ENCODE results near the gene CRB2. TPM values are rescaled to one million over a fixed set of nuclear protein-coding genes. Genes with fewer than 3 reads are reported as not detected.

CRB2 gene
- total and polyA plus RNA-seq, 2 of the 13 experiments (the other 11 are each of a cell fraction or from before 2014, with no cell fraction given) = 0.01 to 0.29 TPM

- TF ChIP-seq ZNF235 (CRISPR knock-in tag; IDR thresholded peaks at IDR 0.05; ENCODE audit: borderline replicate concordance) = no peak
Observed at GRCh38 chr9:123323196-123324013, 32.6 kb upstream of the CRB2 start (continued).

GRCh38 chr9:123324767-123325183, 31.2 kb upstream of the CRB2 start:
- peak overlapping the region in 2 of 3 experiments; percentile 5 to 54; a peak in 2 of 6 replicates for H3K4me3 ChIP-seq (replicated peaks in 1 of 3; ENCODE audit: insufficient read depth in 1 of 3, low read depth in 2 of 3, low read length in 3 of 3)
- H3K27ac ChIP-seq (ENCODE audit: extremely low read length, insufficient read depth, low read length) = peak overlapping the region; percentile 41
- H2AFZ ChIP-seq (ENCODE audit: low read length) = no peak overlapping the region
- 0% methylated on average over 5 of the region's 10 CpGs for WGBS (ENCODE audit: low lambda C conversion rate)
- no TSS peak for BruUV-seq (replicated peaks)
- H3K4me2 ChIP-seq (ENCODE audit: low read depth, low read length) = peak overlapping the region; percentile 75
- H3K27me3 ChIP-seq (ENCODE audit: control insufficient read depth in 1 of 2, insufficient read depth in 2 of 2, low read length in 2 of 2) = peaks cover 0 to under 1% of the 10 kb centered on the region in 2 experiments; a peak in 1 of 5 replicates
- ATAC-seq (peak; percentile 80), FAIRE-seq (peak; percentile 34), DNase-seq (ENCODE audit: low spot score) (peak; percentile 70)
- CTCF ChIA-PET (ENCODE audit: low intra/inter-chr PET ratio, low total read pairs) = no interaction called here
- POLR2A ChIA-PET = interaction anchor here (0.7 to 1.2 kb wide), 3 partner anchors 24 to 225 kb away, joined by 3 read pairs; no protein-coding TSS in a partner anchor
- no peaks in the 10 kb centered on the region for H3K9me3 ChIP-seq (ENCODE audit: low read length)
- in situ Hi-C loops (cut with HindIII; ENCODE audit: extremely low pct_ligation_motif_present, low pct_unique_long_range_greater_than_20kb) (no loop called here), intact Hi-C loops (cut with micrococcal nuclease; ENCODE audit: unreplicated experiment) (loop anchor here (10.0 kb wide), 2 partner anchors 60 to 240 kb away; partner anchors contain the start of gene STRBP)
- no peak overlapping the region for H3K9ac ChIP-seq (ENCODE audit: insufficient read depth, low read depth, low read length)
- no peaks in the 10 kb centered on the region for H4K20me1 ChIP-seq (ENCODE audit: insufficient read depth, low read length)
- peaks cover 87% of the 10 kb centered on the region for H3K4me1 ChIP-seq (ENCODE audit: insufficient read depth, low read length)
- no peaks in the 10 kb centered on the region for H3K79me2 ChIP-seq (ENCODE audit: insufficient read depth, low read length)
- H3K36me3 ChIP-seq (replicated peaks in 1 of 2; ENCODE audit: control insufficient read depth in 1 of 2, insufficient read depth in 2 of 2, low read length in 2 of 2) = no peaks in the 10 kb centered on the region
- TF ChIP-seq MYC (CRISPR knock-in tag; IDR thresholded peaks at IDR 0.05; ENCODE audit: borderline replicate concordance) = peak; percentile 70
- no peak for TF ChIP-seq KDM4B (CRISPR knock-in tag; IDR thresholded peaks at IDR 0.05)
- no peak for TF ChIP-seq ZNF792 (CRISPR knock-in tag; IDR thresholded peaks at IDR 0.05)
- TF ChIP-seq GMEB1 (CRISPR knock-in tag; IDR thresholded peaks at IDR 0.05; ENCODE audit: borderline replicate concordance) = 0 out of 2 replicates have a peak, but pooled peaks have one; percentile 19
- peak; percentile 90; the same call in 1 of the 2 replicates for TF ChIP-seq ZNF292 (CRISPR knock-in tag; IDR thresholded peaks at IDR 0.05; ENCODE audit: borderline replicate concordance, low read depth)
- 0 out of 2 replicates have a peak, but pooled peaks have one; percentile 13 for TF ChIP-seq ARID2 (CRISPR knock-in tag; IDR thresholded peaks at IDR 0.05; ENCODE audit: borderline replicate concordance)
- no peak for TF ChIP-seq BATF2 (CRISPR knock-in tag; IDR thresholded peaks at IDR 0.05)
- TF ChIP-seq ZNF263 (CRISPR knock-in tag; IDR thresholded peaks at IDR 0.05) = peak; percentile 66; the same call in 1 of the 2 replicates
- TF ChIP-seq MAZ (IDR thresholded peaks at IDR 0.05; ENCODE audit: borderline replicate concordance, low read depth, low read length) = 0 out of 2 replicates have a peak, but pooled peaks have one; percentile 24
- peak; percentile 86 for TF ChIP-seq MAZ (CRISPR knock-in tag; IDR thresholded peaks at IDR 0.05; ENCODE audit: low read depth)
- 0 out of 2 replicates have a peak, but pooled peaks have one; percentile 39 for TF ChIP-seq ZNF800 (CRISPR knock-in tag; IDR thresholded peaks at IDR 0.05)
- TF ChIP-seq MLLT10 (CRISPR knock-in tag; IDR thresholded peaks at IDR 0.05) = no peak
- no peak for TF ChIP-seq MTERF4 (CRISPR knock-in tag; IDR thresholded peaks at IDR 0.05)
- no peak for TF ChIP-seq FOXP1 (IDR thresholded peaks at IDR 0.05)
- TF ChIP-seq FOXP1 (CRISPR knock-in tag; IDR thresholded peaks at IDR 0.05) = peak; percentile 73
